Activated CD8-positive, alpha-beta T cell treated with anti-CD3 and anti-CD28 coated beads, Interleukin-2, amount 10 ng/mL, durations not matched to agents 7 days and 5 days (primary cell): ENCODE results near the gene C3. TPM values are rescaled to one million over a fixed set of nuclear protein-coding genes. Genes with fewer than 3 reads are reported as not detected.
A peak's percentile ranks its signal among the peaks of the same experiment; 100 is the strongest.

Experiments used
- ATAC-seq: fragments of 150-1000 bp; cut with Tn5 transposase; one replicate; pipeline ENCODE4 v1.10.0; 2021; ENCODE audit warnings: moderate library complexity
- CTCF ChIA-PET: fragments of 350-600 bp; sonication (Branson Sonifier 250); formaldehyde crosslinking; loops from one replicate; lab custom pipeline; 2021; ENCODE audit warnings: antibody characterized with exemption; lab: Charles Lee
- POLR2A ChIA-PET: fragments of 350-600 bp; sonication (Branson Sonifier 250); formaldehyde crosslinking; loops from one replicate; lab custom pipeline; 2021; ENCODE audit warnings: antibody characterized with exemption; lab: Charles Lee
- DNase-seq: peaks from one replicate; pipeline ENCODE4 v3.0.0-alpha.2; 2020
- H3K27ac Mint-ChIP-seq: one replicate; pipeline ENCODE4 v1.8.0; 2021; ENCODE audit warnings: mild to moderate bottlenecking, mixed read lengths
- H3K27me3 Mint-ChIP-seq: one replicate; pipeline ENCODE4 v1.8.0; 2021; ENCODE audit warnings: low read depth, mixed read lengths
- H3K36me3 Mint-ChIP-seq: one replicate; pipeline ENCODE4 v1.8.0; 2021; ENCODE audit warnings: low read depth, mixed read lengths
- H3K4me1 Mint-ChIP-seq: one replicate; pipeline ENCODE4 v1.8.0; 2021; ENCODE audit warnings: low read depth, mixed read lengths
- H3K4me3 Mint-ChIP-seq: one replicate; pipeline ENCODE4 v1.8.0; 2021; ENCODE audit warnings: mild to moderate bottlenecking, mixed read lengths
- H3K9me3 Mint-ChIP-seq: one replicate; pipeline ENCODE4 v1.8.0; 2022; ENCODE audit warnings: mixed read lengths; ENCODE audit not compliant: insufficient read depth
- total RNA-seq, 2 experiments: library from RNA; stranded (reverse); gene quantifications; one replicate each; pipeline ENCODE4 v1.2.3, GENCODE V29; 2021

C3 gene
- total RNA-seq, 2 experiments from 2014 or later, result 0.52 to 1.2 TPM

DNA sequence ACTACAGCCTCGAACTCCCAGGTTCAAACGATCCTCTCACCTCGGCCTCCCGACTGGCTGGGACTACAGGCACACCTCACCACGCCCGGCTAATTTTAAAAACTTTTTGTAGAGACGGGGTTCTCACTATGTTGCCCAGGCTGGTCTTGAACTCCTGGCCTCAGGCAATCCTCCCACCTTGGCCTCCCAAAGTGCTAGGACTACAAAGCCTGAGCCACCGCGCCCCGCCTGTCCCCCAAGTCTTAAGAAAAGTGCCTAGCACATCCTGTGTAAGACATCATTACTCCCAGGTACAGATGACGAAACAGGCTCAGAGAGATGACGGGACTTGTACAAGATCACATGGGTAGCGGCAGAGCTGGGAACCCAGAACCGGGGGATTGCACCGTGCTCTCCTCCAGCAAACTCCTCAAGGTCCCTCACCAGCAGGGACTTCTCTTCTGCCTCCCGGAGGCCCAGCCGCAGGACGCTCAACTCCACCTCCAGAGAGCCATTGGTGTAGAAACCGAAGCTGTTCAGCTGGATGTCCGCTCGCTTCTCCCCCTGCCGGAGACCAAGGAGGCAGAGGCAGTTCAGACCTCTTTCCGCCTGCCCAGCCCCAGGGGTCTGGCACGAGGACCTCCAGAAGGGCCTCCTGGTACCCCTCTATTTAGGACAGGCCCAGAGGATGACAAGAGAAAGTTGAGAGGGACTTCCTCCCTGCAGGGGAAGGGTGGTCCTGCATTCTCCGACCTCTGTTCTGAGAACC is 15.9 kb upstream of the C3 start:
- DNase-seq, result peak; percentile 87
- ATAC-seq, result peak; percentile 38
- CTCF ChIA-PET, result interaction anchor here (0.6 to 4.0 kb wide), 25 partner anchors 8 to 219 kb away, joined by 3 to 130 read pairs (median 4); partner anchors contain the start of genes TNFSF14 and VAV1
- H3K4me1 Mint-ChIP-seq, result peaks cover 41% of the 10 kb centered on the region
- H3K9me3 Mint-ChIP-seq, result no peaks in the 10 kb centered on the region
- no peaks in the 10 kb centered on the region for H3K27me3 Mint-ChIP-seq
- POLR2A ChIA-PET, result interaction anchor here (1.1 to 3.6 kb wide), 6 partner anchors 37 to 220 kb away, joined by 4 to 20 read pairs (median 6); partner anchors contain the start of gene VAV1
- H3K27ac Mint-ChIP-seq, result peak overlapping the region; percentile 100
- H3K4me3 Mint-ChIP-seq, result peak overlapping the region; percentile 98
- H3K36me3 Mint-ChIP-seq, result peaks cover 32% of the 10 kb centered on the region

- ChIA-PET POLR2A (interaction anchor here (1.1 to 3.6 kb wide), 4 partner anchors 38 to 128 kb away, joined by 5 to 20 read pairs (median 9); partner anchors contain the start of gene VAV1), CTCF (interaction anchor here (1.0 to 4.0 kb wide), 12 partner anchors 20 to 218 kb away, joined by 3 to 130 read pairs (median 6); partner anchors contain the start of genes TNFSF14 and VAV1)
- Mint-ChIP-seq H3K27me3 (no peaks in the 10 kb centered on the region), H3K4me1 (peaks cover 35% of the 10 kb centered on the region), H3K36me3 (peaks cover 32% of the 10 kb centered on the region), H3K9me3 (no peaks in the 10 kb centered on the region), H3K27ac (peak overlapping the region; percentile 100), H3K4me3 (peak overlapping the region; percentile 98)
- no peak for ATAC-seq
- DNase-seq, result no peak
These were observed 14.9 kb upstream of the C3 start for GRCh38 chr19:6735181-6735911.

DNA sequence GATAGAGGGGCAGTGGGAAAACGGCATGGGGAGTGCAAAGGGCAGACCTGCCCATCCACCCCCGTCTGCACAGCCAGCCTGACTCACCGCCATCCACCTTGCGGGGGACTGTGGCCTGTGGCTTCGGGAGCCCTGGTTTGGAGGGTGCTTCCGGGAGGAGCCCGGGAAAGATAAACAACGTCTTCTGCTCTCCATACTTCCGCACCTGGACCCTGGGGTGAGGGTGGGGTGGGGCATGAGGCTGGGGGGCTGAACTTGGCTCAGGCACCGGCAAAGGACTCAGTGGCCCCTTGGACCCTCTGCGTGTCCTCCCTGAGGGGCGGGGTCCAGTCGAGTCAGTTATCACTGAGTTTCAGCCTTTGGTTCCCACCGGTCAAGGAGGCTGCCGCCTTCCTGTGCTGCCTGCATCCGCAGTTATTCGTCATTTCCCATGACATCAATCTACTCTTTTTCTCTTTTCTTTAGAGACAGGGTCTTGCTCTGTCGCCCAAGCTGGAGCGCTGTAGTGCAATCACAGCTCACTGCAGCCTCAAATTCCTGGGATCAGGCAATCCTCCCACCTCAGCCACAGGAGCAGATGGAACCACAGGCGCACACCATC is 13.7 kb upstream of the C3 start:
- H3K4me3 Mint-ChIP-seq, result no peak overlapping the region

DNA sequence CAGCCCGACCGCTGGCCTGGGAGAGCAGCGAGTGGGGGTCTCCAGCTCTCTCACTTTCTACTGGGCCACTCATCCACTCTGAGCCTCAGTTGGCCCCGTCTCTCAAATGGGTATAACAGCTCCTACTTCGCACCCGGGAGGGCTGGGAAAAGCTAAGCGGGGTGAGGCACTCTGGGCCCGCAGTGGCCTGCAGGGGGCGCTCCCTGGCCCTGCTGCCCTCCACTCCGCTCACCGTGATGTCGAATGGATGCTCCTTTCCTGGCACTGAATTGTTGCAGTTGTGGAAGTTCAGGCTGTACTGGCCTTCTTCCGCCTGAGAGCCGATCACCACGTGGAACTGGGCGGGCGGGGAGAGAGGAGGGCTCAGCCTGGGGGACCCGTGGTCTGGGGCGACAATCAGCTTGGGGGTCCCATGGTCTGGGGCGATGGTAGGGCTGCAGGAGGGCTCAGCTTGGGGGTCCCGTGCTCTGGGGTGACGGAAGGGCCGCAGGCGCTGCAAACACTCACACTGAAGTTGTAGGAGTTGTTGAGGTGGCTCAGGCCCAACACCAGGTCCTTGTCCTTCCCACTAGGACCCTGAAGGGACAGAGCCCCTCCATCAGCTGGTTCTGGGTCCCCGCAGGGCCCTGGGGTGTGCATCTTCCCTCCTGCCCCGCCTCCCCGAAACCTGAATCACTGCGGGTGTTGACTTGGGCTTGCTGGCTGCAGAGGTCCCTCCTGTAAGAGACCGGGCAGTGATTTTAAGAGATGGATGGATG is 13.1 kb upstream of the C3 start:
- Mint-ChIP-seq H3K9me3 (no peaks in the 10 kb centered on the region), H3K27me3 (no peaks in the 10 kb centered on the region), H3K4me1 (peaks cover 28% of the 10 kb centered on the region), H3K36me3 (peaks cover 40% of the 10 kb centered on the region), H3K27ac (no peak overlapping the region), H3K4me3 (no peak overlapping the region)
- POLR2A ChIA-PET, result no interaction called here
- ATAC-seq, result no peak
- no peak for DNase-seq
- CTCF ChIA-PET, result interaction anchor here (0.7 to 0.8 kb wide), 2 partner anchors 8 to 95 kb away, joined by 3 read pairs; no protein-coding TSS in a partner anchor

More for the DNA sequence above, 13.7 kb upstream of the C3 start:
- CTCF ChIA-PET, result interaction anchor here (0.8 kb wide), 1 partner anchor 9 kb away, joined by 3 read pairs; no protein-coding TSS in a partner anchor
- POLR2A ChIA-PET, result no interaction called here
- no peaks in the 10 kb centered on the region for H3K27me3 Mint-ChIP-seq
- H3K4me1 Mint-ChIP-seq, result peaks cover 33% of the 10 kb centered on the region
- H3K36me3 Mint-ChIP-seq, result peaks cover 40% of the 10 kb centered on the region
- ATAC-seq (no peak), DNase-seq (no peak)
- H3K27ac Mint-ChIP-seq, result peak overlapping the region; percentile 37
- H3K9me3 Mint-ChIP-seq, result no peaks in the 10 kb centered on the region

- no peaks in the 10 kb centered on the region for H3K9me3 Mint-ChIP-seq
- DNase-seq, result no peak
These were observed 12.4 kb upstream of the C3 start for GRCh38 chr19:6732803-6733337.

DNA sequence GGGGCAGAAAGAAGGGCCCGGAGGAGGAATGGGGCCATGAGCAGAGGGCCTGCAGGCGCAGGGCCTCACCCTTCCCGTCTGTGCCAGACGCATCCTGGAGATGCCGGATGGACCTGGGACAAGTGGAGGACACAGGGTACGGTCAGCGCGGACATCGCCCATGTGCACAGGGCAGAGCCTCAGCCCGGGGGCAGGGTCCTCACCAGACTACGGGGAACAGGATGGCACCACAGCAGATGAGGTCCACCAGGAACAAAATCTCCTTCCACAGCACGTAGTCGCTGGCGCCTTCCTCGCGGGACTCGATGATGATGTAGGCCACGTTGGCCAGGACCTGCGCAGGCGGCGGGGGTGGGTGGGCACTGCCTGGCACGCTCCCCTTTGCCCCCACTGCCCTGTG is 11.4 kb upstream of the C3 start:
- DNase-seq (no peak), ATAC-seq (no peak)
- ChIA-PET POLR2A (no interaction called here), CTCF (no interaction called here)
- Mint-ChIP-seq H3K9me3 (no peaks in the 10 kb centered on the region), H3K27ac (no peak overlapping the region), H3K36me3 (peaks cover 36% of the 10 kb centered on the region), H3K4me1 (peaks cover 23% of the 10 kb centered on the region), H3K4me3 (no peak overlapping the region), H3K27me3 (no peaks in the 10 kb centered on the region)

More at GRCh38 chr19:6732803-6733337, 12.4 kb upstream of the C3 start:
- ChIA-PET CTCF (interaction anchor here (0.7 kb wide), 1 partner anchor 94 kb away, joined by 3 read pairs; no protein-coding TSS in a partner anchor), POLR2A (no interaction called here)
- Mint-ChIP-seq H3K4me3 (no peak overlapping the region), H3K4me1 (peaks cover 26% of the 10 kb centered on the region), H3K36me3 (peaks cover 40% of the 10 kb centered on the region), H3K27me3 (no peaks in the 10 kb centered on the region), H3K27ac (no peak overlapping the region)
- no peak for ATAC-seq

- peaks cover 34% of the 10 kb centered on the region for H3K36me3 Mint-ChIP-seq
- peaks cover 20% of the 10 kb centered on the region for H3K4me1 Mint-ChIP-seq
- ChIA-PET POLR2A (no interaction called here), CTCF (no interaction called here)
- no peak for ATAC-seq
- H3K9me3 Mint-ChIP-seq, result no peaks in the 10 kb centered on the region
- no peaks in the 10 kb centered on the region for H3K27me3 Mint-ChIP-seq
- no peak overlapping the region for H3K4me3 Mint-ChIP-seq
- no peak for DNase-seq
- no peak overlapping the region for H3K27ac Mint-ChIP-seq
These were observed 10.7 kb upstream of the C3 start for GRCh38 chr19:6730941-6731670.

DNA sequence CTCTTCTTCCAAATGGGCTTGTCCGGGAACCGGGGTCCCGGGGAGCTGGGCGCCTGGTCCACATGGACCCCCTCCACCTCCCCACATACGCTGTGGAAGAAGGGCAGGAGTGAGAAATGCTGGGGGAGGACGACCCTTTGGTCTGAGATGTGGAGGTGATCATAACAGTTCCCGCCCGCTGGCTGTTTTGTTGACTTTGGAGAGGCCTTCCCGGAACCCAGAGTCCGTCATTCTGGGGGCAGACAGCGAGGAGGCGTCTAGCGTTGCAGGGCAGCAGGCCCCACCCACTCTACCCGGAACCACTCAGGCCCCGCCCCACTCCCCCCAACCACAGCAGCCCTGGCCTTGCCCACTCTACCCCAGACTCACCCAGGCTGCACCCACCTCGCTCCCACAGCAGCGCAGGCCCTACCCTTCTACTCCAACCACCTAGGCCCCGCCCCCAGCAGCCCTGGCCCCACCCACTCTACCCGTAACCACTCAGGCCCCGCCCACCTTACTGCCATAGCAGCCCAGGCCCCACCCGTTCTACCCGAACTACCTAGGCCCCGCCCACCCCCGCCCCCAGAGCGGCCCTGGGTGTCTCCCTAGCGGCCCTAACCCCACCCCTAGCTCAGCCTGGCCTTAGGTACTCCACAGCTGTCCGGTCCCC is 9.8 kb upstream of the C3 start:
- DNase-seq (peak; percentile 58), ATAC-seq (peak; percentile 38)
- CTCF ChIA-PET, result no interaction called here
- Mint-ChIP-seq H3K9me3 (no peaks in the 10 kb centered on the region), H3K4me3 (no peak overlapping the region), H3K27me3 (no peaks in the 10 kb centered on the region), H3K36me3 (peaks cover 29% of the 10 kb centered on the region), H3K4me1 (peaks cover 18% of the 10 kb centered on the region), H3K27ac (no peak overlapping the region)
- POLR2A ChIA-PET, result no interaction called here

DNA sequence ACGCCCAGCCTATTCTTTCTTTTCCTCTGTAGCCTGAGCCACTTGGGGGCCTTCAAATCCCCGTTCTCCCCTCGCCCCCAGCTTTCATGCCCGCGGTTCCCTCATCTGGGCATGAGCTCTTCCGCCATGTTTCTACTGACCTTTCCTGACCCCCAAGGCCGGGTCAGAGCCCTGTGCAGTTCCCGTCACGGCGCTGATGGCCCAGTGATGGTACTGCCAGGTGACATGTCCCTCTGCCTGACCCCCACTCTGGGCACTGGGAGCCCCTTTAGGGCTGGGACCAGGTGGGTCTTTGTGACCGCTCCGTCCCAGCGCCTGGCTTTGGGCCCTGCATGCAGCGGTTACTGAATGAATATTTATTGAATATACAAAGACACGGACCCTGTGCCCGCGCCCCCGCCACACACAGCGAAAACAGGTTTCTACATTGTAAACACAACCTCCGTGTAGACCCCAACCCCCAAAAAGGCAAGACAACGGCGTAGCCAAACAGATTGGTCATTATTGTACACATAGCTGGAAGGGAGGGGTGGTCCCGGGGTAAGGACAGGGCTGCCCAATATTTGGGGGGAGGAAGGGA is 9.2 kb upstream of the C3 start:
- Mint-ChIP-seq H3K9me3 (no peaks in the 10 kb centered on the region), H3K4me3 (no peak overlapping the region), H3K27me3 (no peaks in the 10 kb centered on the region), H3K27ac (no peak overlapping the region), H3K4me1 (peaks cover 22% of the 10 kb centered on the region), H3K36me3 (peaks cover 27% of the 10 kb centered on the region)
- DNase-seq, result no peak
- ChIA-PET POLR2A (no interaction called here), CTCF (no interaction called here)
- no peak for ATAC-seq

DNA sequence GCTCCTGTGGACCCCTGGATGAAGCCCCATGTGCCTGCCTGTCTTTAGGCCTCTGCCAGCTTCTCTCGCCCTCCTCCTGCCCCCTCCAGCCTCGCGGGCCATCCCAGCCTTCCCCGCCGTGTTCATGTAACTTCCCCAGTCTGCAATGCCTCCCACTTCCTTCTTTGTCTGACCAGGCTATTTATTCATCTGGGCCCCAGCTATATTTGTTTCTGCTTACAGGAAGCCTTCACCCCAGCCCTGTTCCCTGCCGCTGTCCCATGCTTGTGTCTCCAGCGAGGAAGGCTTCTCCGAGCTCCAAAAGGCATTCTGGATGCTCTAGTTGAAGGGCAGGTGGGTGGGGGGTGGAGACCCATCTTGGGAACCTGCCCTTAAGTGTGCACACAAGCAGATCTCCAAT is 7.9 kb upstream of the C3 start:
- ATAC-seq, result no peak
- POLR2A ChIA-PET, result no interaction called here

More for the DNA sequence above, 7.9 kb upstream of the C3 start:
- Mint-ChIP-seq H3K27me3 (no peaks in the 10 kb centered on the region), H3K27ac (peak overlapping the region; percentile 70), H3K4me3 (no peak overlapping the region), H3K36me3 (peaks cover 20% of the 10 kb centered on the region), H3K9me3 (no peaks in the 10 kb centered on the region), H3K4me1 (peaks cover 26% of the 10 kb centered on the region)
- DNase-seq, result no peak
- CTCF ChIA-PET, result interaction anchor here (0.9 to 1.0 kb wide), 2 partner anchors 8 to 95 kb away, joined by 3 to 4 read pairs; no protein-coding TSS in a partner anchor
